Measurements from ENCODE around the gene INSIG1. TPM values are rescaled to one million over a fixed set of nuclear protein-coding genes. Genes with fewer than 3 reads are reported as not detected.

Gene INSIG1
- total and polyA plus RNA-seq, 2 of the 4 experiments (the other 2 are of a cell fraction): 19.0 to 26.0 TPM

GRCh38 chr7:155315977-155316376 lies 18.3 kb downstream of the INSIG1 start:
- Histone ChIP-seq H3K9me3 (ENCODE audit: control insufficient read depth, insufficient read depth, low read length) (no peaks in the 10 kb centered on the region), H2BK120ac (ENCODE audit: low read depth, low read length) (no peak overlapping the region), H2BK15ac (ENCODE audit: low read depth, low read length) (no peak overlapping the region), H2BK20ac (ENCODE audit: low read depth, low read length) (no peak overlapping the region), H3K9ac (ENCODE audit: low read depth, low read length) (no peak overlapping the region), H3K18ac (ENCODE audit: low read depth, low read length) (no peak overlapping the region), H3K27me3 (ENCODE audit: control insufficient read depth, insufficient read depth, low read length) (no peaks in the 10 kb centered on the region), H4K20me1 (ENCODE audit: insufficient read depth, low read length) (no peaks in the 10 kb centered on the region), H3K4ac (ENCODE audit: low read depth, low read length) (no peak overlapping the region), H3K4me2 (ENCODE audit: low read depth, low read length) (no peak overlapping the region), H3K36me3 (ENCODE audit: control insufficient read depth, insufficient read depth, low read length) (no peaks in the 10 kb centered on the region), H4K8ac (ENCODE audit: low read depth in 2 of 2, low read length in 2 of 2) (no peak overlapping the region), H3K4me3 (ENCODE audit: insufficient read depth, low read depth, low read length) (no peak overlapping the region), H2AFZ (replicated peaks; ENCODE audit: low read length, poor library complexity) (peak overlapping the region; percentile 23), H4K5ac (ENCODE audit: low read depth, low read length) (no peak overlapping the region), H3K23ac (ENCODE audit: low read depth, low read length) (no peak overlapping the region), H2AK9ac (replicated peaks; ENCODE audit: low read depth, low read length, poor library complexity) (no peak overlapping the region), H4K91ac (ENCODE audit: insufficient read depth, low read depth, low read length) (no peak overlapping the region), H3K9me1 (ENCODE audit: insufficient read depth, low read length) (no peaks in the 10 kb centered on the region), H3K27ac (ENCODE audit: insufficient read depth, low read length) (no peak overlapping the region), H3K14ac (replicated peaks; ENCODE audit: low read depth, low read length) (no peak overlapping the region), H3K4me1 (ENCODE audit: control insufficient read depth, insufficient read depth, low read length) (no peaks in the 10 kb centered on the region), H3K56ac (ENCODE audit: extremely low read depth, insufficient read depth, low read length) (no peak overlapping the region), H2AK5ac (ENCODE audit: low read depth, low read length) (no peak overlapping the region), H2BK5ac (ENCODE audit: low read depth, low read length, poor library complexity, severe bottlenecking) (no peak overlapping the region), H3K79me1 (ENCODE audit: low read depth in 1 of 2, low read length in 2 of 2) (no peaks in the 10 kb centered on the region)
- DNase-seq: no peak
- TF ChIP-seq CTCF (conservative IDR thresholded peaks at IDR 0.05; ENCODE audit: low read depth, low read length) (no peak), FOS (IDR thresholded peaks at IDR 0.05; ENCODE audit: low read depth, low read length) (no peak), RAD21 (IDR thresholded peaks at IDR 0.05; ENCODE audit: low read length) (no peak), NFE2L2 (IDR thresholded peaks at IDR 0.05; ENCODE audit: low read depth, low read length) (no peak), MAFK (IDR thresholded peaks at IDR 0.05; ENCODE audit: low read depth, low read length) (no peak), MAZ (IDR thresholded peaks at IDR 0.05; ENCODE audit: borderline replicate concordance, low read depth, low read length) (no peak), POLR2A (IDR thresholded peaks at IDR 0.05; ENCODE audit: low read depth, low read length) (no peak), ELK1 (IDR thresholded peaks at IDR 0.05; ENCODE audit: borderline replicate concordance, low read depth, low read length) (no peak), MXI1 (IDR thresholded peaks at IDR 0.05; ENCODE audit: borderline replicate concordance, low read depth, low read length) (no peak), SMC3 (IDR thresholded peaks at IDR 0.05; ENCODE audit: low read depth, low read length) (no peak), USF2 (IDR thresholded peaks at IDR 0.05; ENCODE audit: low read depth, low read length) (no peak), CEBPB (IDR thresholded peaks at IDR 0.05; ENCODE audit: low read depth, low read length) (no peak)
- intact Hi-C loops (cut with micrococcal nuclease): no loop called here
- CTCF ChIA-PET: interaction anchor here (1.0 kb wide), 1 partner anchor 10 kb away, joined by 3 read pairs; no protein-coding TSS in a partner anchor
- POLR2A ChIA-PET (ENCODE audit: unreplicated experiment): no interaction called here
- WGBS, 2 experiments (ENCODE audit: extremely low coverage in 2 of 2, insufficient read length in 1 of 2): 51% methylated on average over 5 of the region's 8 CpGs; no CpG with 5 or more reads in 1 of the 2 experiments
- dilution Hi-C loops (cut with HindIII; ENCODE audit: low sequenced_read_pairs, unreplicated experiment): no loop called here
- BruUV-seq (replicated peaks): no TSS peak
- ATAC-seq (ENCODE audit: low read depth): no peak
- in situ Hi-C loops (cut with MboI; ENCODE audit: low sequenced_read_pairs): no loop called here

All from IMR-90 (cell line).